Stimulated activated CD8-positive, alpha-beta memory T cell treated with anti-CD3 and anti-CD28 coated beads, Interleukin-4, amount 100 ng/mL, for 48 hours (primary cell): ENCODE results near the gene DAPK3.
A peak's percentile ranks its signal among the peaks of the same experiment; 100 is the strongest.
"Not testable (repeated sequence)": the region's sequence is repeated elsewhere in the genome, so short reads cannot be mapped to it uniquely, and the experiment has no call there.

Experiments
- DNase-seq: peaks from one replicate; pipeline ENCODE4 v3.0.0-alpha.2; 2020

DAPK3 gene

GRCh38 chr19:3977242-3978143, 6.6 kb upstream of the DAPK3 start:
- DNase-seq = peak; percentile 37

GRCh38 chr19:3976495-3977241, 5.8 kb upstream of the DAPK3 start:
- DNase-seq = peak; percentile 54

GRCh38 chr19:3975637-3976087, 4.8 kb upstream of the DAPK3 start:
- peak; percentile 33 for DNase-seq

- no peak for DNase-seq
Observed at GRCh38 chr19:3975144-3975543, 4.2 kb upstream of the DAPK3 start.

GRCh38 chr19:3970313-3970807, 539 bp downstream of the DAPK3 start:
- DNase-seq = no peak

GRCh38 chr19:3969435-3970312, 1.2 kb downstream of the DAPK3 start:
- no peak for DNase-seq

- no peak for DNase-seq
Observed at GRCh38 chr19:3968556-3969434, 2.1 kb downstream of the DAPK3 start.

GRCh38 chr19:3967983-3968382, 2.9 kb downstream of the DAPK3 start:
- DNase-seq = not testable (repeated sequence)

- no peak for DNase-seq
Observed at GRCh38 chr19:3966051-3967017, 4.6 kb downstream of the DAPK3 start.

- no peak for DNase-seq
Observed at GRCh38 chr19:3964256-3965194, 6.4 kb downstream of the DAPK3 start.

GRCh38 chr19:3963458-3964255, 7.2 kb downstream of the DAPK3 start:
- DNase-seq = no peak

GRCh38 chr19:3961007-3961406, 9.9 kb downstream of the DAPK3 start:
- no peak for DNase-seq

- no peak for DNase-seq
Observed at GRCh38 chr19:3959766-3960131, 11.2 kb downstream of the DAPK3 start.

- no peak for DNase-seq
Observed at GRCh38 chr19:3958836-3959765, 11.8 kb downstream of the DAPK3 start.

- no peak for DNase-seq
Observed at GRCh38 chr19:3955688-3956087, 15.2 kb downstream of the DAPK3 start.

- not testable (repeated sequence) for DNase-seq
Observed at GRCh38 chr19:3955276-3955675, 15.6 kb downstream of the DAPK3 start.

- DNase-seq = no peak
Observed at GRCh38 chr19:3954107-3954506, 16.8 kb downstream of the DAPK3 start.
